Liver (tissue), 3 donors: ENCODE results near the gene ARHGAP9.

Source experiments
- EGR1 ChIP-seq, 2 donors: IDR thresholded peaks; 2 replicates each; pipeline ENCODE4 v1.6.1; 2016 to 2018; ENCODE audit warnings: antibody characterized with exemption in 2 of 2, low read depth in 2 of 2
- FOXA1 ChIP-seq: IDR thresholded peaks from 2 replicates; pipeline ENCODE4 v1.6.1; 2016; ENCODE audit warnings: antibody characterized with exemption
- GABPA ChIP-seq, 2 donors: IDR thresholded peaks in 1 of 2; conservative IDR thresholded peaks in 1 of 2; 2 replicates each; pipeline ENCODE4 v1.6.1; 2016; ENCODE audit warnings: antibody characterized with exemption in 2 of 2, mild to moderate bottlenecking in 1 of 2, moderate library complexity in 1 of 2
- HNF4G ChIP-seq: IDR thresholded peaks from 2 replicates; pipeline ENCODE4 v1.6.1; 2016; ENCODE audit warnings: antibody characterized with exemption
- JUND ChIP-seq, 2 donors: IDR thresholded peaks; 2 replicates each; pipeline ENCODE4 v1.6.1; 2016; ENCODE audit warnings: antibody characterized with exemption in 2 of 2
- MAX ChIP-seq: IDR thresholded peaks from 2 replicates; pipeline ENCODE4 v1.6.1; 2016; ENCODE audit warnings: antibody characterized with exemption
- SP1 ChIP-seq: IDR thresholded peaks from 2 replicates; pipeline ENCODE4 v1.6.1; 2018; ENCODE audit warnings: antibody characterized with exemption, mild to moderate bottlenecking
- YY1 ChIP-seq: IDR thresholded peaks from 2 replicates; pipeline ENCODE4 v1.6.1; 2016; ENCODE audit warnings: antibody characterized with exemption, mild to moderate bottlenecking
- TF ChIP-seq, protein P1 (sequence below): fragments of 150-350 bp; IDR thresholded peaks from 2 replicates; pipeline ENCODE4 v1.5.1; 2017; ENCODE audit warnings: improper control_type of control experiment, low read depth, low read length; ENCODE audit not compliant: missing input control
- TF ChIP-seq, protein P2 (sequence below): IDR thresholded peaks from 2 replicates; pipeline ENCODE4 v1.6.1; 2016; ENCODE audit warnings: antibody characterized with exemption, mild to moderate bottlenecking
- TF ChIP-seq, protein P3 (sequence below): IDR thresholded peaks from 2 replicates; pipeline ENCODE4 v1.6.1; 2016; ENCODE audit warnings: antibody characterized with exemption
- donor health status: healthy.
- donor health status: healthy.

GRCh38 chr12:57497223-57498131 is 17.8 kb upstream of the ARHGAP9 start:
- TF ChIP-seq FOXA1, result no peak
- no peak for TF ChIP-seq MAX
- TF ChIP-seq JUND (IDR thresholded peaks at IDR 0.05), result no peak
- no peak for TF ChIP-seq HNF4G
- TF ChIP-seq, protein P1, sequence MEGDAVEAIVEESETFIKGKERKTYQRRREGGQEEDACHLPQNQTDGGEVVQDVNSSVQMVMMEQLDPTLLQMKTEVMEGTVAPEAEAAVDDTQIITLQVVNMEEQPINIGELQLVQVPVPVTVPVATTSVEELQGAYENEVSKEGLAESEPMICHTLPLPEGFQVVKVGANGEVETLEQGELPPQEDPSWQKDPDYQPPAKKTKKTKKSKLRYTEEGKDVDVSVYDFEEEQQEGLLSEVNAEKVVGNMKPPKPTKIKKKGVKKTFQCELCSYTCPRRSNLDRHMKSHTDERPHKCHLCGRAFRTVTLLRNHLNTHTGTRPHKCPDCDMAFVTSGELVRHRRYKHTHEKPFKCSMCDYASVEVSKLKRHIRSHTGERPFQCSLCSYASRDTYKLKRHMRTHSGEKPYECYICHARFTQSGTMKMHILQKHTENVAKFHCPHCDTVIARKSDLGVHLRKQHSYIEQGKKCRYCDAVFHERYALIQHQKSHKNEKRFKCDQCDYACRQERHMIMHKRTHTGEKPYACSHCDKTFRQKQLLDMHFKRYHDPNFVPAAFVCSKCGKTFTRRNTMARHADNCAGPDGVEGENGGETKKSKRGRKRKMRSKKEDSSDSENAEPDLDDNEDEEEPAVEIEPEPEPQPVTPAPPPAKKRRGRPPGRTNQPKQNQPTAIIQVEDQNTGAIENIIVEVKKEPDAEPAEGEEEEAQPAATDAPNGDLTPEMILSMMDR, result no peak
- TF ChIP-seq GABPA (IDR thresholded peaks at IDR 0.05 in 1 of 2, conservative IDR thresholded peaks at IDR 0.05 in 1 of 2), result no peak
- TF ChIP-seq, protein P2, sequence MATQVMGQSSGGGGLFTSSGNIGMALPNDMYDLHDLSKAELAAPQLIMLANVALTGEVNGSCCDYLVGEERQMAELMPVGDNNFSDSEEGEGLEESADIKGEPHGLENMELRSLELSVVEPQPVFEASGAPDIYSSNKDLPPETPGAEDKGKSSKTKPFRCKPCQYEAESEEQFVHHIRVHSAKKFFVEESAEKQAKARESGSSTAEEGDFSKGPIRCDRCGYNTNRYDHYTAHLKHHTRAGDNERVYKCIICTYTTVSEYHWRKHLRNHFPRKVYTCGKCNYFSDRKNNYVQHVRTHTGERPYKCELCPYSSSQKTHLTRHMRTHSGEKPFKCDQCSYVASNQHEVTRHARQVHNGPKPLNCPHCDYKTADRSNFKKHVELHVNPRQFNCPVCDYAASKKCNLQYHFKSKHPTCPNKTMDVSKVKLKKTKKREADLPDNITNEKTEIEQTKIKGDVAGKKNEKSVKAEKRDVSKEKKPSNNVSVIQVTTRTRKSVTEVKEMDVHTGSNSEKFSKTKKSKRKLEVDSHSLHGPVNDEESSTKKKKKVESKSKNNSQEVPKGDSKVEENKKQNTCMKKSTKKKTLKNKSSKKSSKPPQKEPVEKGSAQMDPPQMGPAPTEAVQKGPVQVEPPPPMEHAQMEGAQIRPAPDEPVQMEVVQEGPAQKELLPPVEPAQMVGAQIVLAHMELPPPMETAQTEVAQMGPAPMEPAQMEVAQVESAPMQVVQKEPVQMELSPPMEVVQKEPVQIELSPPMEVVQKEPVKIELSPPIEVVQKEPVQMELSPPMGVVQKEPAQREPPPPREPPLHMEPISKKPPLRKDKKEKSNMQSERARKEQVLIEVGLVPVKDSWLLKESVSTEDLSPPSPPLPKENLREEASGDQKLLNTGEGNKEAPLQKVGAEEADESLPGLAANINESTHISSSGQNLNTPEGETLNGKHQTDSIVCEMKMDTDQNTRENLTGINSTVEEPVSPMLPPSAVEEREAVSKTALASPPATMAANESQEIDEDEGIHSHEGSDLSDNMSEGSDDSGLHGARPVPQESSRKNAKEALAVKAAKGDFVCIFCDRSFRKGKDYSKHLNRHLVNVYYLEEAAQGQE, result no peak
- no peak for TF ChIP-seq YY1
- no peak for TF ChIP-seq SP1
- TF ChIP-seq, protein P3, sequence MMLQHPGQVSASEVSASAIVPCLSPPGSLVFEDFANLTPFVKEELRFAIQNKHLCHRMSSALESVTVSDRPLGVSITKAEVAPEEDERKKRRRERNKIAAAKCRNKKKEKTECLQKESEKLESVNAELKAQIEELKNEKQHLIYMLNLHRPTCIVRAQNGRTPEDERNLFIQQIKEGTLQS, result no peak
- no peak for TF ChIP-seq EGR1 (IDR thresholded peaks at IDR 0.05; ENCODE audit: low read depth in 2 of 2)
